Body of pancreas (tissue), 4 donors: ENCODE results near the gene NID2. TPM values are rescaled to one million over a fixed set of nuclear protein-coding genes. Genes with fewer than 3 reads are reported as not detected.

Source experiments
- ATAC-seq: fragments of 150-250 bp; one replicate; pipeline ENCODE4 v1.9.1; 2016
- DNase-seq, 4 donors: peaks; one replicate each; pipeline ENCODE4 v3.0.0-alpha.2; 2019
- H3K27ac ChIP-seq, 4 donors: fragments of 200-600 bp; sonication (generic); 1 replicate in 3 of 4; 2 replicates in 1 of 4; pipeline versions ENCODE4 v1.5.1 to v1.6.1; 2016 to 2019; ENCODE audit warnings: mild to moderate bottlenecking in 1 of 4, mixed read lengths in 1 of 4, moderate library complexity in 1 of 4
- H3K27me3 ChIP-seq, 2 donors: fragments of 200-600 bp; sonication (generic); one replicate each; pipeline ENCODE4 v1.6.0; 2016; ENCODE audit warnings: mild to moderate bottlenecking in 1 of 2
- H3K36me3 ChIP-seq, 2 donors: fragments of 200-600 bp; sonication (generic); replicated peaks in 1 of 2; 2 replicates each; pipeline ENCODE4 v1.5.1; 2016; ENCODE audit warnings: low read depth in 2 of 2; ENCODE audit not compliant: insufficient read depth in 1 of 2
- H3K4me1 ChIP-seq: fragments of 200-600 bp; sonication (generic); one replicate; pipeline ENCODE4 v1.6.0; 2016
- H3K4me3 ChIP-seq, 2 donors: fragments of 200-600 bp; sonication (generic); 1 replicate in 1 of 2; 2 replicates in 1 of 2; pipeline ENCODE4 v1.5.1; 2016 to 2019
- H3K9me3 ChIP-seq, 3 donors: fragments of 200-600 bp; sonication (generic); 1 replicate in 2 of 3; 2 replicates in 1 of 3; pipeline ENCODE4 v1.5.1; 2016
- CTCF ChIP-seq, 7 experiments: fragments of 450-650 bp in 4 of 7; fragments of 200-600 bp in 3 of 7; sonication (generic) in 3 of 7; IDR thresholded peaks; one replicate each; pipeline ENCODE4 v1.5.1; 2016 to 2019; ENCODE audit warnings: antibody characterized with exemption in 7 of 7
- POLR2A ChIP-seq, 3 donors: fragments of 450-650 bp; IDR thresholded peaks; one replicate each; pipeline ENCODE4 v1.6.1; 2016; ENCODE audit warnings: antibody characterized with exemption in 3 of 3, mild to moderate bottlenecking in 2 of 3
- WGBS, 2 donors: methylation state at CpG; one replicate each; pipeline ENCODE4 v1.1.5; 2017; 5-methylcytosine and 5-hydroxymethylcytosine counted together
- intact Hi-C: fragments of 100-400 bp; cut with DNase I; formaldehyde crosslinking; loops from one replicate; pipeline ENCODE4 v1.15.1; 2023
- total RNA-seq, 2 donors: library from RNA; depleted of rRNA; stranded (reverse); fragments of >200 nt; gene quantifications; one replicate each; pipeline ENCODE4 v1.1.0, GENCODE V29; 2016

NID2 gene
- total RNA-seq, 2 donors from 2014 or later: 34.6 to 37.6 TPM

GRCh38 chr14:52029881-52030280 is 39.0 kb downstream of the NID2 start:
- ATAC-seq (no peak), DNase-seq (no peak)
- Histone ChIP-seq H3K27ac (no peak overlapping the region), H3K27me3 (no peaks in the 10 kb centered on the region), H3K9me3 (no peaks in the 10 kb centered on the region), H3K4me3 (no peak overlapping the region), H3K4me1 (peaks cover 30% of the 10 kb centered on the region), H3K36me3 (no peaks in the 10 kb centered on the region)
- no peak for TF ChIP-seq CTCF (IDR thresholded peaks at IDR 0.05)
- no peak for TF ChIP-seq POLR2A (IDR thresholded peaks at IDR 0.05)
- intact Hi-C loops: no loop called here
- 46 to 61% methylated on average over 1 of the region's 1 CpG for WGBS, 2 donors

- H3K36me3 ChIP-seq: no peaks in the 10 kb centered on the region
- H3K9me3 ChIP-seq: no peaks in the 10 kb centered on the region
- no peak overlapping the region for H3K4me3 ChIP-seq
- ATAC-seq: no peak
- intact Hi-C loops: no loop called here
- H3K27me3 ChIP-seq: no peaks in the 10 kb centered on the region
- 83 to 89% methylated on average over 10 of the region's 10 CpGs for WGBS, 2 donors
- no peak for DNase-seq
- H3K4me1 ChIP-seq: peaks cover 14% of the 10 kb centered on the region
- no peak overlapping the region for H3K27ac ChIP-seq
- no peak for TF ChIP-seq POLR2A (IDR thresholded peaks at IDR 0.05)
- TF ChIP-seq CTCF (IDR thresholded peaks at IDR 0.05): no peak
Observed at GRCh38 chr14:52026901-52027300, 42.0 kb downstream of the NID2 start.

GRCh38 chr14:52026017-52026660 is 42.7 kb downstream of the NID2 start:
- Histone ChIP-seq H3K27ac (no peak overlapping the region), H3K4me1 (peaks cover 8% of the 10 kb centered on the region), H3K4me3 (no peak overlapping the region), H3K36me3 (no peaks in the 10 kb centered on the region), H3K9me3 (no peaks in the 10 kb centered on the region), H3K27me3 (no peaks in the 10 kb centered on the region)
- DNase-seq (no peak), ATAC-seq (no peak)
- intact Hi-C loops: no loop called here
- TF ChIP-seq POLR2A (IDR thresholded peaks at IDR 0.05) (no peak), CTCF (IDR thresholded peaks at IDR 0.05) (no peak)
- 76 to 81% methylated on average over 8 of the region's 8 CpGs for WGBS, 2 donors

GRCh38 chr14:52025310-52025709 is 43.5 kb downstream of the NID2 start:
- Histone ChIP-seq H3K4me3 (no peak overlapping the region), H3K4me1 (peaks cover 8% of the 10 kb centered on the region), H3K9me3 (no peaks in the 10 kb centered on the region), H3K27me3 (no peaks in the 10 kb centered on the region), H3K27ac (peak overlapping the region in 2 of 4 donors; percentile 18 to 23), H3K36me3 (no peaks in the 10 kb centered on the region)
- ATAC-seq (peak; percentile 59), DNase-seq (no peak)
- intact Hi-C loops: no loop called here
- no peak for TF ChIP-seq CTCF (IDR thresholded peaks at IDR 0.05)

- DNase-seq: peak; percentile 24 to 74 (median 56)
- H3K4me3 ChIP-seq: no peak overlapping the region
- intact Hi-C loops: no loop called here
- H3K36me3 ChIP-seq: no peaks in the 10 kb centered on the region
- 0 to 22% methylated on average over 1 of the region's 1 CpG for WGBS, 2 donors
- ATAC-seq: peak; percentile 57
- H3K27me3 ChIP-seq: no peaks in the 10 kb centered on the region
- peaks cover 8% of the 10 kb centered on the region for H3K4me1 ChIP-seq
- TF ChIP-seq POLR2A (IDR thresholded peaks at IDR 0.05) (no peak), CTCF (IDR thresholded peaks at IDR 0.05) (no peak)
- H3K9me3 ChIP-seq: no peaks in the 10 kb centered on the region
- H3K27ac ChIP-seq: peak overlapping the region in 1 of 4 donors; percentile 7
Observed at GRCh38 chr14:52023518-52023917, 45.3 kb downstream of the NID2 start.
